ENCODE measurements around the gene ZG16B. TPM values are rescaled to one million over a fixed set of nuclear protein-coding genes. Genes with fewer than 3 reads are reported as not detected.

ZG16B gene
- total and polyA plus RNA-seq, 2 donors (not counting 1 experiment from before 2014, with no cell fraction given), result not detected

- no peak overlapping the region for H3K4me3 Mint-ChIP-seq
- TF ChIP-seq CTCF (IDR thresholded peaks at IDR 0.05) (no peak), EZH2 (IDR thresholded peaks at IDR 0.05; ENCODE audit: borderline replicate concordance, insufficient read depth, low read depth, low read length, poor library complexity, severe bottlenecking) (no peak)
- no peak overlapping the region for H3K4me3 ChIP-seq (ENCODE audit: control extremely low read depth in 1 of 5, extremely low read depth in 1 of 5, insufficient read depth in 1 of 5, low read depth in 2 of 5, low read length in 4 of 5)
- DNase-seq (no peak), ATAC-seq (ENCODE audit: low read depth) (no peak)
- H4K20me1 ChIP-seq (ENCODE audit: control insufficient read depth, insufficient read depth, low read length, poor library complexity, severe bottlenecking), result no peaks in the 10 kb centered on the region
- no peaks in the 10 kb centered on the region for H3K9me3 ChIP-seq (ENCODE audit: control extremely low read depth in 1 of 3, control insufficient read depth in 2 of 3, insufficient read depth in 1 of 3, low read length in 2 of 3)
- peaks cover 9% of the 10 kb centered on the region for H3K4me1 Mint-ChIP-seq
- no peaks in the 10 kb centered on the region for H3K9me3 Mint-ChIP-seq (ENCODE audit: insufficient read depth)
- no peak overlapping the region for H3K27ac ChIP-seq (ENCODE audit: low read length in 2 of 2)
- H3K9ac ChIP-seq (ENCODE audit: low read length), result no peak overlapping the region
- no peak overlapping the region for H3K27ac Mint-ChIP-seq
- H3K36me3 ChIP-seq (replicated peaks in 1 of 2; ENCODE audit: control extremely low read depth in 1 of 2, control insufficient read depth in 1 of 2, extremely low read depth in 1 of 2, insufficient read depth in 2 of 2, low read length in 1 of 2), result no peaks in the 10 kb centered on the region
- ChIA-PET CTCF (interaction anchor here (0.7 to 1.8 kb wide), 2 partner anchors 41 to 61 kb away, joined by 3 to 5 read pairs; no protein-coding TSS in a partner anchor), POLR2A (no interaction called here)
- H3K79me2 ChIP-seq (ENCODE audit: control insufficient read depth, insufficient read depth, low read length), result no peaks in the 10 kb centered on the region
- H3K4me2 ChIP-seq (replicated peaks; ENCODE audit: low read depth, low read length, poor library complexity, severe bottlenecking), result no peak overlapping the region
- peaks cover 0 to 10% of the 10 kb centered on the region in 2 donors for H3K4me1 ChIP-seq (ENCODE audit: control insufficient read depth in 2 of 2, insufficient read depth in 2 of 2, low read length in 2 of 2)
- H2AFZ ChIP-seq (ENCODE audit: insufficient read depth, low read depth, low read length, poor library complexity, severe bottlenecking), result no peak overlapping the region
- intact Hi-C loops (cut with micrococcal nuclease), result loop anchor here (5.0 to 10.0 kb wide), 2 partner anchors 92 to 194 kb away; partner anchors contain the start of gene ELOB
- 97% methylated on average over 3 of the region's 4 CpGs for WGBS (ENCODE audit: insufficient coverage)
- peaks cover 0 to 3% (median 0%) of the 10 kb centered on the region in 4 experiments for H3K27me3 ChIP-seq (replicated peaks in 1 of 4; ENCODE audit: control extremely low read depth in 1 of 4, control insufficient read depth in 3 of 4, insufficient read depth in 4 of 4, low read length in 3 of 4)
- H3K27me3 Mint-ChIP-seq, result peaks cover 14% of the 10 kb centered on the region
These were observed 36.3 kb downstream of the ZG16B start for GRCh38 chr16:2866431-2866830.

- Histone ChIP-seq H3K9ac (ENCODE audit: low read length) (peak overlapping the region; percentile 77), H3K4me1 (ENCODE audit: control insufficient read depth in 2 of 2, insufficient read depth in 2 of 2, low read length in 2 of 2) (peaks cover 0 to 10% of the 10 kb centered on the region in 2 donors), H4K20me1 (ENCODE audit: control insufficient read depth, insufficient read depth, low read length, poor library complexity, severe bottlenecking) (no peaks in the 10 kb centered on the region), H3K36me3 (replicated peaks in 1 of 2; ENCODE audit: control extremely low read depth in 1 of 2, control insufficient read depth in 1 of 2, extremely low read depth in 1 of 2, insufficient read depth in 2 of 2, low read length in 1 of 2) (no peaks in the 10 kb centered on the region), H3K4me3 (ENCODE audit: control extremely low read depth in 1 of 5, extremely low read depth in 1 of 5, insufficient read depth in 1 of 5, low read depth in 2 of 5, low read length in 4 of 5) (peak overlapping the region; percentile 47 to 83 (median 71)), H3K9me3 (ENCODE audit: control extremely low read depth in 1 of 3, control insufficient read depth in 2 of 3, insufficient read depth in 1 of 3, low read length in 2 of 3) (no peaks in the 10 kb centered on the region), H3K27ac (ENCODE audit: low read length in 2 of 2) (peak overlapping the region; percentile 78 to 85), H3K79me2 (ENCODE audit: control insufficient read depth, insufficient read depth, low read length) (no peaks in the 10 kb centered on the region), H3K27me3 (replicated peaks in 1 of 4; ENCODE audit: control extremely low read depth in 1 of 4, control insufficient read depth in 3 of 4, insufficient read depth in 4 of 4, low read length in 3 of 4) (peaks cover 0 to 3% (median 0%) of the 10 kb centered on the region in 4 experiments), H2AFZ (ENCODE audit: insufficient read depth, low read depth, low read length, poor library complexity, severe bottlenecking) (peak overlapping the region; percentile 91), H3K4me2 (replicated peaks; ENCODE audit: low read depth, low read length, poor library complexity, severe bottlenecking) (peak overlapping the region; percentile 92)
- peak overlapping the region; percentile 94 for H3K4me3 Mint-ChIP-seq
- H3K9me3 Mint-ChIP-seq (ENCODE audit: insufficient read depth), result no peaks in the 10 kb centered on the region
- POLR2A ChIA-PET, result interaction anchor here (0.5 to 1.4 kb wide), 6 partner anchors 15 to 1487 kb away, joined by 3 to 10 read pairs (median 4); partner anchors contain the start of genes ELOB and FLYWCH2
- CTCF ChIA-PET, result interaction anchor here (0.7 to 1.6 kb wide), 24 partner anchors 10 to 206 kb away, joined by 3 to 19 read pairs (median 4); partner anchors contain the start of genes FLYWCH1 and FLYWCH2
- 14% methylated on average over 1 of the region's 8 CpGs for WGBS (ENCODE audit: insufficient coverage)
- H3K27ac Mint-ChIP-seq, result peak overlapping the region; percentile 92
- peaks cover 9% of the 10 kb centered on the region for H3K4me1 Mint-ChIP-seq
- DNase-seq (no peak), ATAC-seq (ENCODE audit: low read depth) (no peak)
- intact Hi-C loops (cut with micrococcal nuclease), result loop anchor here (5.0 to 10.0 kb wide), 2 partner anchors 93 to 195 kb away; partner anchors contain the start of gene ELOB
- TF ChIP-seq EZH2 (IDR thresholded peaks at IDR 0.05; ENCODE audit: borderline replicate concordance, insufficient read depth, low read depth, low read length, poor library complexity, severe bottlenecking), result no peak
- TF ChIP-seq CTCF (IDR thresholded peaks at IDR 0.05), result no peak
- H3K27me3 Mint-ChIP-seq, result peaks cover 17% of the 10 kb centered on the region
These were observed 37.5 kb downstream of the ZG16B start for GRCh38 chr16:2867661-2867986.
